Measurements from ENCODE around the gene NTSR1.
A peak's percentile ranks its signal among the peaks of the same experiment; 100 is the strongest.

- TF ChIP-seq CTCF (IDR thresholded peaks at IDR 0.05) = peak in 1 of 4 experiments; percentile 28
- TF ChIP-seq POLR2A (IDR thresholded peaks at IDR 0.05) = no peak
These were observed 19.7 kb upstream of the NTSR1 start for GRCh38 chr20:62688855-62689460.
